GM21423 (cell line): ENCODE measurements around the gene PLCH2.
A peak's percentile ranks its signal among the peaks of the same experiment; 100 is the strongest.

Experiments used
- ATAC-seq: cut with Tn5 transposase; IDR thresholded peaks from one replicate; pipeline ENCODE4 v1.9.1; 2021; ENCODE audit warnings: mild to moderate bottlenecking, moderate library complexity; ENCODE audit not compliant: unreplicated experiment

Gene PLCH2

GRCh38 chr1:2512862-2513421 lies 36.9 kb downstream of the PLCH2 start:
- ATAC-seq: no peak

GRCh38 chr1:2513939-2514652 lies 38.0 kb downstream of the PLCH2 start:
- no peak for ATAC-seq

- ATAC-seq: no peak
These were observed 39.0 kb downstream of the PLCH2 start for GRCh38 chr1:2514863-2515762.

GRCh38 chr1:2515763-2516080 lies 39.6 kb downstream of the PLCH2 start:
- ATAC-seq: no peak

- no peak for ATAC-seq
These were observed 40.0 kb downstream of the PLCH2 start for GRCh38 chr1:2516124-2516523.

- no peak for ATAC-seq
These were observed 40.9 kb downstream of the PLCH2 start for GRCh38 chr1:2516946-2517345.

- ATAC-seq: no peak
These were observed 41.9 kb downstream of the PLCH2 start for GRCh38 chr1:2517966-2518365.

- no peak for ATAC-seq
These were observed 42.4 kb downstream of the PLCH2 start for GRCh38 chr1:2518528-2518927.

- no peak for ATAC-seq
These were observed 43.1 kb downstream of the PLCH2 start for GRCh38 chr1:2519029-2519685.

GRCh38 chr1:2519729-2520128 lies 43.6 kb downstream of the PLCH2 start:
- ATAC-seq: no peak

- ATAC-seq: no peak
These were observed 44.1 kb downstream of the PLCH2 start for GRCh38 chr1:2520206-2520605.

GRCh38 chr1:2520806-2521205 lies 44.7 kb downstream of the PLCH2 start:
- ATAC-seq: no peak

GRCh38 chr1:2522230-2522629 lies 46.1 kb downstream of the PLCH2 start:
- ATAC-seq: no peak

GRCh38 chr1:2523191-2523890 lies 47.3 kb downstream of the PLCH2 start:
- ATAC-seq: no peak

GRCh38 chr1:2523891-2524609 lies 48.0 kb downstream of the PLCH2 start:
- no peak for ATAC-seq

- no peak for ATAC-seq
These were observed 49.5 kb downstream of the PLCH2 start for GRCh38 chr1:2525572-2525919.

- ATAC-seq: peak; percentile 85
These were observed 50.1 kb downstream of the PLCH2 start, which contains the start of gene PANK4 for GRCh38 chr1:2525920-2526823. Gene PANK4 (minus strand): TSS chr1:2526596. CDS start chr1:2526587, 9 bp downstream.

- peak; percentile 25 for ATAC-seq
These were observed 50.9 kb downstream of the PLCH2 start for GRCh38 chr1:2526824-2527555.

- no peak for ATAC-seq
These were observed 51.4 kb downstream of the PLCH2 start for GRCh38 chr1:2527556-2527860.
